GM12864 (cell line): ENCODE results near the gene TACR1.

Experiments used
- DNase-seq: peaks from one replicate; pipeline ENCODE4 v3.0.0-alpha.2; 2011; ENCODE audit warnings: low read depth
- H3K4me3 ChIP-seq: 2 replicates; pipeline ENCODE4 v1.5.1; 2011; ENCODE audit warnings: mild to moderate bottlenecking, low read depth, low read length, control low read depth
- CTCF ChIP-seq: IDR thresholded peaks from 2 replicates; pipeline ENCODE4 v1.5.1; 2011; ENCODE audit warnings: low read depth, mild to moderate bottlenecking, moderate library complexity, low read length, control low read depth, inconsistent platforms; ENCODE audit errors: missing control alignments

Gene TACR1

GRCh38 chr2:75053484-75054112 lies 145.7 kb downstream of the TACR1 start:
- TF ChIP-seq CTCF = peak; percentile 87
- no peak overlapping the region for H3K4me3 ChIP-seq
- DNase-seq = no peak

GRCh38 chr2:75047992-75048625 lies 151.2 kb downstream of the TACR1 start:
- no peak for DNase-seq
- H3K4me3 ChIP-seq = no peak overlapping the region
- no peak for TF ChIP-seq CTCF

GRCh38 chr2:75047189-75047991 lies 151.9 kb downstream of the TACR1 start:
- no peak for TF ChIP-seq CTCF
- H3K4me3 ChIP-seq = no peak overlapping the region
- no peak for DNase-seq

GRCh38 chr2:75045526-75046050 lies 153.7 kb downstream of the TACR1 start:
- no peak for DNase-seq
- TF ChIP-seq CTCF = no peak
- no peak overlapping the region for H3K4me3 ChIP-seq

- no peak for DNase-seq
- no peak for TF ChIP-seq CTCF
Measured at GRCh38 chr2:75044291-75044690, 155.0 kb downstream of the TACR1 start.

GRCh38 chr2:75042823-75043222 lies 156.5 kb downstream of the TACR1 start:
- no peak for TF ChIP-seq CTCF
- no peak overlapping the region for H3K4me3 ChIP-seq
- no peak for DNase-seq

More at GRCh38 chr2:75044291-75044690, 155.0 kb downstream of the TACR1 start:
- no peak overlapping the region for H3K4me3 ChIP-seq
